Lower leg skin (tissue), 4 donors: ENCODE data around the gene ZHX3. TPM values are rescaled to one million over a fixed set of nuclear protein-coding genes. Genes with fewer than 3 reads are reported as not detected.
"Not testable (repeated sequence)": the region's sequence is repeated elsewhere in the genome, so short reads cannot be mapped to it uniquely, and the experiment has no call there.

Experiments
- DNase-seq, 2 donors: peaks; one replicate each; pipeline ENCODE4 v3.0.0-alpha.2; 2019; ENCODE audit warnings: low spot score in 2 of 2
- H3K4me3 ChIP-seq: fragments of 200-600 bp; sonication (generic); 2 replicates; pipeline ENCODE4 v1.5.1; 2017; ENCODE audit warnings: mild to moderate bottlenecking, low read depth; ENCODE audit not compliant: poor library complexity, severe bottlenecking
- POLR2A ChIP-seq, 2 donors: fragments of 450-650 bp; IDR thresholded peaks; one replicate each; pipeline ENCODE4 v1.6.1; 2016 to 2017; ENCODE audit warnings: antibody characterized with exemption in 2 of 2, mild to moderate bottlenecking in 1 of 2, moderate library complexity in 1 of 2
- WGBS, 2 donors: methylation state at CpG; one replicate each; pipeline ENCODE4 v1.1.5; 2018; 5-methylcytosine and 5-hydroxymethylcytosine counted together
- intact Hi-C: fragments of 100-400 bp; cut with DNase I; formaldehyde crosslinking; loops from one replicate; pipeline ENCODE4 v1.15.0; 2023; ENCODE audit warnings: low total_unique reads
- total RNA-seq, 4 donors: library from RNA; depleted of rRNA; stranded (reverse); fragments of >200 nt; gene quantifications; one replicate each; pipeline ENCODE4 v1.1.0, GENCODE V29; 2016
- TF ChIP-seq, protein P1 (sequence below), 3 donors: fragments of 450-650 bp; IDR thresholded peaks; one replicate each; pipeline ENCODE4 v1.5.1; 2016; ENCODE audit warnings: antibody characterized with exemption in 3 of 3, mild to moderate bottlenecking in 3 of 3, moderate library complexity in 2 of 3

ZHX3 gene
- total RNA-seq, 4 donors from 2014 or later, result 19.3 to 33.1 (median 25.5) TPM

DNA sequence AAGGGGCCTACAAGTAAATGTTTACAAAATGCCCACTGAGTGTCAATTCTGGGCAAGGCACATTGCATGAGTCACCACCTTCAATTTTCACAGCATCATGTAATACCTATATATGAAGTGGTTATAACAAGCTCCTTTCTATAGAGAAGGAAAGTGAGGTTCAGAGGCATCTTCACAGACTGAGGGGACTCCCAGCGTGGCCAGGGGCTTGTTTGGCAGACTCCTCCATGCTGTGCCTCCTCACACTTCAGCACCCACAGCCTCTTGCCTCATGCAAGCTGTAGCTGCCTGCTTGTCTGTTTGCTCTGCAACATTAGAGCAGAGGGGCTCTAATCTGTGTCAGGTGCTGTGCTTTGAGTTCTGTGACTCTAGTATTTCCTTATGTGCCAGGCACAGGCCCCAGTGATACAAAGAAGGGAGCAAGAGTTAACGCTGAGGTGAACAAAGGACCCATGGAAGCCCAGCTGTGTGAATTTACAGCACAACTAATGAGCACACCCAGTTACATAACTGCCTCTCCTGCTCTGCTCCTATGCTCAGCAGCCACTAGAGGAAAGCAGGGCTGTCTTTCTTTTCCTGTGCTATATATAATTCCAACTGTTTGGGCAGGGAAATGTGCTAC lies 72.3 kb downstream of the ZHX3 start:
- TF ChIP-seq POLR2A (IDR thresholded peaks at IDR 0.05), result no peak
- TF ChIP-seq, protein P1, sequence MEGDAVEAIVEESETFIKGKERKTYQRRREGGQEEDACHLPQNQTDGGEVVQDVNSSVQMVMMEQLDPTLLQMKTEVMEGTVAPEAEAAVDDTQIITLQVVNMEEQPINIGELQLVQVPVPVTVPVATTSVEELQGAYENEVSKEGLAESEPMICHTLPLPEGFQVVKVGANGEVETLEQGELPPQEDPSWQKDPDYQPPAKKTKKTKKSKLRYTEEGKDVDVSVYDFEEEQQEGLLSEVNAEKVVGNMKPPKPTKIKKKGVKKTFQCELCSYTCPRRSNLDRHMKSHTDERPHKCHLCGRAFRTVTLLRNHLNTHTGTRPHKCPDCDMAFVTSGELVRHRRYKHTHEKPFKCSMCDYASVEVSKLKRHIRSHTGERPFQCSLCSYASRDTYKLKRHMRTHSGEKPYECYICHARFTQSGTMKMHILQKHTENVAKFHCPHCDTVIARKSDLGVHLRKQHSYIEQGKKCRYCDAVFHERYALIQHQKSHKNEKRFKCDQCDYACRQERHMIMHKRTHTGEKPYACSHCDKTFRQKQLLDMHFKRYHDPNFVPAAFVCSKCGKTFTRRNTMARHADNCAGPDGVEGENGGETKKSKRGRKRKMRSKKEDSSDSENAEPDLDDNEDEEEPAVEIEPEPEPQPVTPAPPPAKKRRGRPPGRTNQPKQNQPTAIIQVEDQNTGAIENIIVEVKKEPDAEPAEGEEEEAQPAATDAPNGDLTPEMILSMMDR (IDR thresholded peaks at IDR 0.05), result no peak
- no peak overlapping the region for H3K4me3 ChIP-seq
- intact Hi-C loops, result loop anchor here (10.0 kb wide), 1 partner anchor 70 kb away; no protein-coding TSS in a partner anchor
- DNase-seq, result no peak
- 42 to 44% methylated on average over 2 of the region's 2 CpGs for WGBS, 2 donors

DNA sequence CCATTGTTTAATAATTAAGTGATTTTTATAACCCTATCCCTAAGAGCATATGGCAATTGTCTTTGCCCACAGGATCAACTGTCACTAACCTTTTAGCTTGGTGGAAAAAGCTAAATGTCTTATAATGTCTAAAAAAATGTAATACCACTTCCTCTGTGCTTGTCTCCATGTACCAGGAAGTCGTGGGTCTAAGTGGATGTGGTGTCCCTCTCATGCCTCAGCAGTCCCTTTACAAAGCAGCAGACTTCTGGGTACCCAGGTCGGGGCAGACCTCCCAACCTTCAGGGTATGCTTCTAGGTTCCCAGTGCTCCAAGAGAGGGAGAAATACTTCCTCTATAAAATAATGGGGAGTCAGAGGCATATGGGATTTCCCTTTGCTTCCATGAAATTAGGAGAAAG lies 74.7 kb downstream of the ZHX3 start:
- 77 to 80% methylated on average over 2 of the region's 2 CpGs for whole genome bisulfite sequencing, 2 donors
- TF ChIP-seq, protein P1 (IDR thresholded peaks at IDR 0.05), result no peak
- TF ChIP-seq POLR2A (IDR thresholded peaks at IDR 0.05), result no peak
- H3K4me3 ChIP-seq, result no peak overlapping the region
- intact Hi-C loops, result loop anchor here (10.0 kb wide), 1 partner anchor 68 kb away; no protein-coding TSS in a partner anchor
- DNase-seq, result no peak

DNA sequence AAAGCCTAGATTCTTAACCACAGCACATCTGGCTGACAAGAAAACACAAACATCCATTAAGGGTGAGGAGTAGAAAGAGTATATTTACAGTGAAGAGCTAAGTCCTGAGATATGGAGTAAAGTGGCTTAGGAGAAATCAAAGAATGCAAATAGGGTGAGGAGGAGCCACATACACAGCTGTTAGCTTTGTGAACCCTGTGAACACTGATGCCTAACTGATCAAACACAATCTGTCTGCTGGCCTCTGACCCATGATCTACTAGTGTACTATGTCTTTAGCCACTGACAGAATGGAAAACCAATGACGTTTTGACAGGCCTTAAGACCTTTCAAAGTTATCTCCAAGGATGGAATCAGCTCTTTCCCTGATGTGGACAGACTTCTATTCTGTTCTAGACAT lies 75.2 kb downstream of the ZHX3 start:
- TF ChIP-seq, protein P1 (IDR thresholded peaks at IDR 0.05), result no peak
- TF ChIP-seq POLR2A (IDR thresholded peaks at IDR 0.05), result no peak
- DNase-seq, result no peak
- H3K4me3 ChIP-seq, result no peak overlapping the region
- intact Hi-C loops, result loop anchor here (10.0 kb wide), 1 partner anchor 68 kb away; no protein-coding TSS in a partner anchor
- 69 to 76% methylated on average over 1 of the region's 1 CpG for WGBS, 2 donors

DNA sequence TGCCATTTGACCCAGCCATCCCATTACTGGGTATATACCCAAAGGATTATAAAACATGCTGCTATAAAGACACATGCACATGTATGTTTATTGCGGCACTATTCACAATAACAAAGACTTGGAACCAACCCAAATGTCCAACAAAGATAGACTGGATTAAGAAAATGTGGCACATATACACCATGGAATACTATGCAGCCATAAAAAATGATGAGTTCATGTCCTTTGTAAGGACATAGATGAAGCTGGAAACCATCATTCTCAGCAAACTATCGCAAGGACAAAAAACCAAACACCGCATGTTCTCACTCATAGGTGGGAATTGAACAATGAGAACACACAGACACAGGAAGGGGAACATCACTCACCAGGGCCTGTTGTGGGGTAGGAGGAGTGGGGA lies 80.3 kb downstream of the ZHX3 start:
- H3K4me3 ChIP-seq, DNase-seq, intact Hi-C loops: not testable (repeated sequence)
- 97% methylated on average over 3 of the region's 3 CpGs for WGBS, 2 donors

DNA sequence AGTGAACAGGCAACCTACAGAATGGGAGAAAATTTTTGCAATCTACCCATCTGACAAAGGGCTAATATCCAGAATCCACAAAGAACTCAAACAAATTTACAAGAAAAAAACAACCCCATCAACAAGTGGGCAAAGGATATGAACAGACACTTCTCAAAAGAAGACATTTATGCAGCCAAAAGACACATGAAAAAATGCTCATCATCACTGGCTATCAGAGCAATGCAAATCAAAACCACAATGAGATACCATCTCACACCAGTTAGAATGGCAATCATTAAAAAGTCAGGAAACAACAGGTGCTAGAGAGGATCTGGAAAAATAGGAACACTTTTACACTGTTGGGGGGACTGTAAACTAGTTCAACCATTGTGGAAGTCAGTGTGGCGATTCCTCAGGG lies 80.7 kb downstream of the ZHX3 start:
- 95 to 100% methylated on average over 1 of the region's 1 CpG for WGBS, 2 donors
- intact Hi-C loops, DNase-seq, H3K4me3 ChIP-seq: not testable (repeated sequence)

DNA sequence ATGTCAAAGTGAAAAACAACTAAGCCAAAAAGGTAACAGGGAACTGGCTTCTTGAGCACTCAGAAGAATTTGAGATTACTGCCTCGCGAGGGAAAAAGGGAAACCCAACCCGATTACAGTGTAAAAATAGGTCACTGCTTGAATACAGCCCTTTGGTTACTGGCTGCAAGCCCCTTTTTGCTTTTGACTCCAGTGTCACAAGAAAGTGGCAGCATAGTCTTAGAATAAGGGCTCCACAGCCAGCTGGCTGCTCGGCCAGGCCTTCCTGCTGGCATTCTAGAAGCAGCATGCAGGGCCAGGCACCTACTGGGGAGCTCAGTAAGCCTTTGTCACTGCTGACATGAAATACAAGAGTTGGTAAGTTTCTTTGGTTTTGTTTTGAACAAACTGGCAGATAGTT lies 83.0 kb downstream of the ZHX3 start:
- DNase-seq, result no peak
- 34% methylated on average over 4 of the region's 4 CpGs for WGBS, 2 donors
- no peak overlapping the region for H3K4me3 ChIP-seq
- TF ChIP-seq POLR2A (IDR thresholded peaks at IDR 0.05), result no peak
- TF ChIP-seq, protein P1 (IDR thresholded peaks at IDR 0.05), result no peak
- intact Hi-C loops, result loop anchor here (5.0 kb wide), 1 partner anchor 197 kb away; no protein-coding TSS in a partner anchor

DNA sequence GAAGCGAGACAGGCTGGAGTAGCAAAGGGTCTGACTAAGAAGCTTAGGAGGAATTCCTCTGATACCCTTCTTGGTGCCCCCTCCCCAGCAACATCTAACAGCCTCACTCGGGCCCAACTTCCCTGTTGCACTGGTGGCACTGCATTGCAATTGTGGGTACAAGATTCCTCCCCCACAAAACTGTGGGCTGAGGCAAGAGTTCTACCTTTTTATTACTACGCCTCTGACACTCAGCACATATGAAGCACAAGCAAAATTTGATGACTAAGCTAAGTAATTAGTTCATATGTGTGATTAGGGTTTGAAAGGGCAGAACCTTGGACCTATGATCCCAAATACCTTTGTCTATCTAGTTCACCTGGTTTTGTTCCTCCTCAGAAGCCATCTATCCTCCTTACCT lies 83.5 kb downstream of the ZHX3 start:
- DNase-seq, result no peak
- TF ChIP-seq POLR2A (IDR thresholded peaks at IDR 0.05), result no peak
- TF ChIP-seq, protein P1 (IDR thresholded peaks at IDR 0.05), result no peak
- intact Hi-C loops, result loop anchor here (5.0 kb wide), 1 partner anchor 197 kb away; no protein-coding TSS in a partner anchor
- WGBS, 2 donors, result 77% methylated on average over 3 of the region's 3 CpGs
- no peak overlapping the region for H3K4me3 ChIP-seq
